Thyroid gland (tissue), 4 donors: ENCODE measurements around the gene FAM240A.

Source experiments
- POLR2A ChIP-seq, 2 donors: fragments of 450-650 bp; IDR thresholded peaks; one replicate each; pipeline ENCODE4 v1.6.1; 2017; ENCODE audit warnings: antibody characterized with exemption in 2 of 2, mild to moderate bottlenecking in 2 of 2, moderate library complexity in 1 of 2
- TF ChIP-seq, protein P1 (sequence below), 6 experiments: fragments of 200-600 bp in 3 of 6; fragments of 450-650 bp in 3 of 6; sonication (generic) in 3 of 6; IDR thresholded peaks; one replicate each; pipeline ENCODE4 v1.5.1; 2016 to 2019; ENCODE audit warnings: antibody characterized with exemption in 6 of 6, mild to moderate bottlenecking in 2 of 6, inconsistent platforms in 1 of 6, moderate library complexity in 1 of 6

DNA sequence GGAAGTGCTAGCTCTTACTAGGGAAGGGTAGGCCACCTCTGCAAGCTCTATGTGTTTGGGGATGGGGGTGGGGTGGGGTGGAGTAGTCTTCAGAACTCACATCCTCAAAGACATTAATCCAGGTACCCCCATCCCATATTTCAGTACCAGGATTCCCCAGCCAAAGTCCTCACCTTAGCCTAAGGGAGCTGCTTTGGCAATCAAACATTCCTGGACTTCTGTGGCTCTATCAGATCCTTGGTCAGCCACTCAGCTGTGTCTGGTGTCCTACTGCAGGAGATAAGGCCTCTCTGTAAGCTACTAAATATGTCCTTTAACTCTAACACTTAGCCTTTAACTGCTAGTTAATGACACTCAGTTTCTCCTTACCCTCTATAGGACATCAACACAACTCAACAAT, 26.9 kb downstream of the FAM240A start:
- TF ChIP-seq, protein P1, sequence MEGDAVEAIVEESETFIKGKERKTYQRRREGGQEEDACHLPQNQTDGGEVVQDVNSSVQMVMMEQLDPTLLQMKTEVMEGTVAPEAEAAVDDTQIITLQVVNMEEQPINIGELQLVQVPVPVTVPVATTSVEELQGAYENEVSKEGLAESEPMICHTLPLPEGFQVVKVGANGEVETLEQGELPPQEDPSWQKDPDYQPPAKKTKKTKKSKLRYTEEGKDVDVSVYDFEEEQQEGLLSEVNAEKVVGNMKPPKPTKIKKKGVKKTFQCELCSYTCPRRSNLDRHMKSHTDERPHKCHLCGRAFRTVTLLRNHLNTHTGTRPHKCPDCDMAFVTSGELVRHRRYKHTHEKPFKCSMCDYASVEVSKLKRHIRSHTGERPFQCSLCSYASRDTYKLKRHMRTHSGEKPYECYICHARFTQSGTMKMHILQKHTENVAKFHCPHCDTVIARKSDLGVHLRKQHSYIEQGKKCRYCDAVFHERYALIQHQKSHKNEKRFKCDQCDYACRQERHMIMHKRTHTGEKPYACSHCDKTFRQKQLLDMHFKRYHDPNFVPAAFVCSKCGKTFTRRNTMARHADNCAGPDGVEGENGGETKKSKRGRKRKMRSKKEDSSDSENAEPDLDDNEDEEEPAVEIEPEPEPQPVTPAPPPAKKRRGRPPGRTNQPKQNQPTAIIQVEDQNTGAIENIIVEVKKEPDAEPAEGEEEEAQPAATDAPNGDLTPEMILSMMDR (IDR thresholded peaks at IDR 0.05): no peak
- no peak for TF ChIP-seq POLR2A (IDR thresholded peaks at IDR 0.05)
